IMR-90 (cell line): ENCODE results near the gene TTC23L. TPM values are rescaled to one million over a fixed set of nuclear protein-coding genes. Genes with fewer than 3 reads are reported as not detected.

Source experiments
- ATAC-seq: fragments of 200-7000 bp; cut with Tn5 transposase; 2 replicates; pipeline ENCODE4 v1.9.1; 2020; ENCODE audit warnings: low read depth, mild to moderate bottlenecking, moderate library complexity
- BruUV-seq: library from RNA; stranded (reverse); fragments of 400-500 nt; replicated peaks from 2 replicates; lab custom pipeline; 2021; lab: Mats Ljungman, UMichigan
- CTCF ChIA-PET: fragments of 300-600 bp; formaldehyde crosslinking; extraction: SDS; loops from one replicate; lab custom pipeline; 2021; ENCODE audit warnings: antibody characterized with exemption; lab: Yijun Ruan, JAX
- POLR2A ChIA-PET: fragments of 300-600 bp; sonication (Branson Sonifier 250); formaldehyde crosslinking; loops from one replicate; lab custom pipeline; 2022; ENCODE audit warnings: antibody characterized with exemption; ENCODE audit not compliant: unreplicated experiment; lab: Charles Lee
- DNase-seq: peaks from one replicate; pipeline ENCODE4 v3.0.0; 2013
- H2AFZ ChIP-seq: replicated peaks from 2 replicates; pipeline ENCODE3; 2013; ENCODE audit warnings: low read length, mild to moderate bottlenecking; ENCODE audit not compliant: poor library complexity
- H2AK5ac ChIP-seq: 2 replicates; pipeline ENCODE4 v1.6.1; 2013; ENCODE audit warnings: low read depth, low read length, inconsistent platforms
- H2AK9ac ChIP-seq: replicated peaks from 2 replicates; pipeline ENCODE3; 2013; ENCODE audit warnings: mild to moderate bottlenecking, low read depth, low read length, moderate library complexity; ENCODE audit not compliant: poor library complexity
- H2BK120ac ChIP-seq: 2 replicates; pipeline ENCODE4 v1.6.1; 2013; ENCODE audit warnings: low read depth, low read length, inconsistent platforms
- H2BK15ac ChIP-seq: 3 replicates; pipeline ENCODE4 v1.6.1; 2013; ENCODE audit warnings: low read depth, low read length, inconsistent platforms
- H2BK20ac ChIP-seq: 2 replicates; pipeline ENCODE4 v1.6.1; 2013; ENCODE audit warnings: low read depth, mild to moderate bottlenecking, inconsistent platforms, low read length, moderate library complexity
- H2BK5ac ChIP-seq: 2 replicates; pipeline ENCODE4 v1.6.1; 2013; ENCODE audit warnings: mild to moderate bottlenecking, low read depth, low read length, inconsistent platforms; ENCODE audit not compliant: poor library complexity, severe bottlenecking
- H3K14ac ChIP-seq: replicated peaks from 2 replicates; pipeline ENCODE4 v1.6.1; 2013; ENCODE audit warnings: low read depth, low read length, inconsistent platforms
- H3K18ac ChIP-seq: 2 replicates; pipeline ENCODE4 v1.6.1; 2013; ENCODE audit warnings: low read depth, low read length, control low read depth
- H3K23ac ChIP-seq: 2 replicates; pipeline ENCODE4 v1.6.1; 2013; ENCODE audit warnings: low read depth, low read length, inconsistent platforms
- H3K27ac ChIP-seq: 2 replicates; pipeline ENCODE4 v1.5.1; 2013; ENCODE audit warnings: mild to moderate bottlenecking, control low read depth, low read length; ENCODE audit not compliant: insufficient read depth
- H3K27me3 ChIP-seq: 2 replicates; pipeline ENCODE4 v1.6.1; 2013; ENCODE audit warnings: low read length; ENCODE audit not compliant: control insufficient read depth, insufficient read depth
- H3K36me3 ChIP-seq: 2 replicates; pipeline ENCODE4 v1.6.1; 2013; ENCODE audit warnings: low read length, mixed read lengths; ENCODE audit not compliant: control insufficient read depth, insufficient read depth
- H3K4ac ChIP-seq: 2 replicates; pipeline ENCODE4 v1.6.1; 2013; ENCODE audit warnings: low read depth, low read length, inconsistent platforms
- H3K4me1 ChIP-seq: 2 replicates; pipeline ENCODE4 v1.6.1; 2013; ENCODE audit warnings: low read length, mixed read lengths; ENCODE audit not compliant: control insufficient read depth, insufficient read depth
- H3K4me2 ChIP-seq: 2 replicates; pipeline ENCODE4 v1.6.1; 2013; ENCODE audit warnings: low read depth, mild to moderate bottlenecking, control low read depth, low read length, moderate library complexity
- H3K4me3 ChIP-seq: 2 replicates; pipeline ENCODE4 v1.5.1; 2013; ENCODE audit warnings: low read depth, mild to moderate bottlenecking, control low read depth, low read length, moderate library complexity; ENCODE audit not compliant: insufficient read depth
- H3K56ac ChIP-seq: 2 replicates; pipeline ENCODE4 v1.6.1; 2013; ENCODE audit warnings: low read length, inconsistent platforms; ENCODE audit not compliant: insufficient read depth; ENCODE audit errors: extremely low read depth
- H3K79me1 ChIP-seq, 2 experiments: 2 replicates each; pipeline ENCODE4 v1.6.1; 2013; ENCODE audit warnings: low read length in 2 of 2, inconsistent platforms in 1 of 2, low read depth in 1 of 2
- H3K9ac ChIP-seq: 2 replicates; pipeline ENCODE4 v1.6.1; 2013; ENCODE audit warnings: low read depth, low read length, control low read depth
- H3K9me1 ChIP-seq: 2 replicates; pipeline ENCODE4 v1.6.1; 2013; ENCODE audit warnings: low read length, inconsistent platforms; ENCODE audit not compliant: insufficient read depth
- H3K9me3 ChIP-seq: 2 replicates; pipeline ENCODE4 v1.6.1; 2013; ENCODE audit warnings: low read length; ENCODE audit not compliant: control insufficient read depth, insufficient read depth
- H4K20me1 ChIP-seq: 2 replicates; pipeline ENCODE4 v1.6.1; 2013; ENCODE audit warnings: low read length, inconsistent platforms; ENCODE audit not compliant: insufficient read depth
- H4K5ac ChIP-seq: 2 replicates; pipeline ENCODE4 v1.6.1; 2013; ENCODE audit warnings: mild to moderate bottlenecking, low read depth, low read length, control low read depth
- H4K8ac ChIP-seq, 2 experiments: 2 replicates each; pipeline ENCODE4 v1.6.1; 2013; ENCODE audit warnings: low read depth in 2 of 2, low read length in 2 of 2, control low read depth in 1 of 2, inconsistent platforms in 1 of 2
- H4K91ac ChIP-seq: 2 replicates; pipeline ENCODE4 v1.6.1; 2013; ENCODE audit warnings: low read depth, low read length, inconsistent platforms; ENCODE audit not compliant: insufficient read depth
- BHLHE40 ChIP-seq: fragments of 150-350 bp; IDR thresholded peaks from 2 replicates; pipeline ENCODE4 v1.6.1; 2016; ENCODE audit warnings: mild to moderate bottlenecking, low read depth, low read length
- CEBPB ChIP-seq: IDR thresholded peaks from 2 replicates; pipeline ENCODE4 v1.6.1; 2012; ENCODE audit warnings: low read depth, low read length, improper control_type of control experiment
- CHD1 ChIP-seq: IDR thresholded peaks from 2 replicates; pipeline ENCODE4 v1.6.1; 2012; ENCODE audit warnings: low read depth, low read length, improper control_type of control experiment
- FOS ChIP-seq: fragments of 150-350 bp; IDR thresholded peaks from 2 replicates; pipeline ENCODE4 v1.6.1; 2016; ENCODE audit warnings: low read depth, low read length
- MAFK ChIP-seq: IDR thresholded peaks from 2 replicates; pipeline ENCODE4 v1.6.1; 2012; ENCODE audit warnings: low read depth, low read length, improper control_type of control experiment
- MAZ ChIP-seq: IDR thresholded peaks from 2 replicates; pipeline ENCODE4 v1.6.1; 2012; ENCODE audit warnings: low read depth, mild to moderate bottlenecking, low read length, improper control_type of control experiment, moderate library complexity, borderline replicate concordance
- MXI1 ChIP-seq: IDR thresholded peaks from 2 replicates; pipeline ENCODE4 v1.6.1; 2012; ENCODE audit warnings: low read depth, mild to moderate bottlenecking, low read length, moderate library complexity, borderline replicate concordance
- POLR2A ChIP-seq: IDR thresholded peaks from 2 replicates; pipeline ENCODE4 v1.6.1; 2012; ENCODE audit warnings: mild to moderate bottlenecking, low read depth, low read length
- RAD21 ChIP-seq: IDR thresholded peaks from 2 replicates; pipeline ENCODE4 v1.6.1; 2012; ENCODE audit warnings: low read length, improper control_type of control experiment
- RCOR1 ChIP-seq: IDR thresholded peaks from 2 replicates; pipeline ENCODE4 v1.6.1; 2012; ENCODE audit warnings: mild to moderate bottlenecking, low read length, improper control_type of control experiment; ENCODE audit not compliant: insufficient replicate concordance
- RFX5 ChIP-seq: IDR thresholded peaks from 2 replicates; pipeline ENCODE4 v1.8.0; 2012; ENCODE audit warnings: low read depth, mild to moderate bottlenecking, low read length, moderate library complexity
- SMC3 ChIP-seq: fragments of 150-350 bp; IDR thresholded peaks from 2 replicates; pipeline ENCODE4 v1.6.1; 2016; ENCODE audit warnings: low read depth, mild to moderate bottlenecking, antibody characterized with exemption, low read length, moderate library complexity
- WGBS, 2 experiments: methylation state at CpG; one replicate each; pipeline versions ENCODE4 v1.1.5 to v1.1.7; 2013; ENCODE audit warnings: missing lambda C conversion rate in 2 of 2; ENCODE audit not compliant: insufficient read length in 1 of 2; ENCODE audit errors: extremely low coverage in 2 of 2; 5-methylcytosine and 5-hydroxymethylcytosine counted together
- dilution Hi-C: fragments of 300-500 bp; cut with HindIII; formaldehyde crosslinking; loops from one replicate; pipeline ENCODE4 v1.14.3; 2018; ENCODE audit warnings: low sequenced_read_pairs; ENCODE audit not compliant: unreplicated experiment
- in situ Hi-C: fragments of 300-500 bp; cut with MboI; formaldehyde crosslinking; loops from 3 replicates; pipeline ENCODE4 v1.14.3; 2019; ENCODE audit warnings: low sequenced_read_pairs, inconsistent platforms, mixed read lengths
- intact Hi-C: fragments of 100-400 bp; cut with micrococcal nuclease; formaldehyde crosslinking; loops from 2 replicates; pipeline ENCODE4 v1.10.0; 2022
- polyA plus RNA-seq, 3 experiments: library from polyadenylated mRNA; depleted of rRNA; stranded (reverse); fragments of >200 nt; gene quantifications; 2 replicates each; pipeline ENCODE4 v1.2.3, GENCODE V29; 2012; ENCODE audit warnings: low replicate concordance in 1 of 3
- total RNA-seq: library from RNA; depleted of rRNA; stranded (reverse); fragments of >200 nt; gene quantifications from 2 replicates; pipeline ENCODE4 v1.2.3, GENCODE V29; 2012
- TF ChIP-seq, protein P1 (sequence below): conservative IDR thresholded peaks from 2 replicates; pipeline ENCODE4 v1.5.1; 2012; ENCODE audit warnings: mild to moderate bottlenecking, low read depth, low read length, improper control_type of control experiment
- TF ChIP-seq, protein P2 (sequence below): fragments of 150-350 bp; IDR thresholded peaks from 2 replicates; pipeline ENCODE4 v1.6.1; 2016; ENCODE audit warnings: low read depth, mild to moderate bottlenecking, low read length, moderate library complexity, borderline replicate concordance
- TF ChIP-seq, protein P3 (sequence below): fragments of 150-350 bp; IDR thresholded peaks from 2 replicates; pipeline ENCODE4 v1.6.1; 2017; ENCODE audit warnings: mild to moderate bottlenecking, antibody characterized with exemption, low read length, low read depth

Gene TTC23L
- total and polyA plus RNA-seq, 2 of the 4 experiments (the other 2 are of a cell fraction): under 0.01 TPM; not detected in 1

DNA sequence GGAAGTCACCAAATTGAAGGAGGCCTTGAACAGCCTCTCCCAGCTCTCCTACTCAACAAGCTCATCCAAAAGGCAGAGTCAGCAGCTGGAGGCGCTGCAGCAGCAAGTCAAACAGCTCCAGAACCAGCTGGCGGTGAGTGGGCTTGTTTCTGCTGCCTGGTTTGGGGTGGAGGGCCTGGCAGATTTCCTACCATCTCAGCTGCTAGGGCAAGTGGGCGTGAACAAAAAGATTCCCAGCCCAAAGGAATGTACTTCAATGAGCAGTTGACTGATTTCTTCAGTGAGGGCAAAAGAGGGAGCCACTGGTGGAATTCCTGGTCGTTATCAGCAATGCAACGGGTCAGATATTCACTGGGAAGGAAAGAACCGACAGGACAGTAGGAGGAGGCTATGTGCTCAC lies 12.6 kb upstream of the TTC23L start:
- H2AK9ac ChIP-seq: no peak overlapping the region
- no TSS peak for BruUV-seq
- no peak overlapping the region for H4K5ac ChIP-seq
- no peak overlapping the region for H2AK5ac ChIP-seq
- H3K27ac ChIP-seq: no peak overlapping the region
- H3K79me1 ChIP-seq: peaks cover 44 to 56% of the 10 kb centered on the region in 2 experiments
- no peak overlapping the region for H3K4ac ChIP-seq
- no peak overlapping the region for H3K23ac ChIP-seq
- H4K20me1 ChIP-seq: peaks cover 9% of the 10 kb centered on the region; the same call in 1 of the 2 replicates
- no peak overlapping the region for H3K14ac ChIP-seq
- in situ Hi-C loops (no loop called here), intact Hi-C loops (no loop called here), dilution Hi-C loops (no loop called here)
- H3K4me2 ChIP-seq: no peak overlapping the region
- H3K4me1 ChIP-seq: peaks cover 4% of the 10 kb centered on the region; the same call in 1 of the 2 replicates
- no peak overlapping the region for H3K9ac ChIP-seq
- DNase-seq: peak; percentile 23
- H4K91ac ChIP-seq: no peak overlapping the region
- TF ChIP-seq, protein P1, sequence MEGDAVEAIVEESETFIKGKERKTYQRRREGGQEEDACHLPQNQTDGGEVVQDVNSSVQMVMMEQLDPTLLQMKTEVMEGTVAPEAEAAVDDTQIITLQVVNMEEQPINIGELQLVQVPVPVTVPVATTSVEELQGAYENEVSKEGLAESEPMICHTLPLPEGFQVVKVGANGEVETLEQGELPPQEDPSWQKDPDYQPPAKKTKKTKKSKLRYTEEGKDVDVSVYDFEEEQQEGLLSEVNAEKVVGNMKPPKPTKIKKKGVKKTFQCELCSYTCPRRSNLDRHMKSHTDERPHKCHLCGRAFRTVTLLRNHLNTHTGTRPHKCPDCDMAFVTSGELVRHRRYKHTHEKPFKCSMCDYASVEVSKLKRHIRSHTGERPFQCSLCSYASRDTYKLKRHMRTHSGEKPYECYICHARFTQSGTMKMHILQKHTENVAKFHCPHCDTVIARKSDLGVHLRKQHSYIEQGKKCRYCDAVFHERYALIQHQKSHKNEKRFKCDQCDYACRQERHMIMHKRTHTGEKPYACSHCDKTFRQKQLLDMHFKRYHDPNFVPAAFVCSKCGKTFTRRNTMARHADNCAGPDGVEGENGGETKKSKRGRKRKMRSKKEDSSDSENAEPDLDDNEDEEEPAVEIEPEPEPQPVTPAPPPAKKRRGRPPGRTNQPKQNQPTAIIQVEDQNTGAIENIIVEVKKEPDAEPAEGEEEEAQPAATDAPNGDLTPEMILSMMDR: no peak
- TF ChIP-seq RCOR1 (no peak), POLR2A (no peak), RAD21 (no peak), RFX5 (no peak), SMC3 (no peak), CHD1 (no peak), MAFK (no peak), CEBPB (no peak), BHLHE40 (no peak), MXI1 (no peak), MAZ (no peak), FOS (no peak)
- TF ChIP-seq, protein P2, sequence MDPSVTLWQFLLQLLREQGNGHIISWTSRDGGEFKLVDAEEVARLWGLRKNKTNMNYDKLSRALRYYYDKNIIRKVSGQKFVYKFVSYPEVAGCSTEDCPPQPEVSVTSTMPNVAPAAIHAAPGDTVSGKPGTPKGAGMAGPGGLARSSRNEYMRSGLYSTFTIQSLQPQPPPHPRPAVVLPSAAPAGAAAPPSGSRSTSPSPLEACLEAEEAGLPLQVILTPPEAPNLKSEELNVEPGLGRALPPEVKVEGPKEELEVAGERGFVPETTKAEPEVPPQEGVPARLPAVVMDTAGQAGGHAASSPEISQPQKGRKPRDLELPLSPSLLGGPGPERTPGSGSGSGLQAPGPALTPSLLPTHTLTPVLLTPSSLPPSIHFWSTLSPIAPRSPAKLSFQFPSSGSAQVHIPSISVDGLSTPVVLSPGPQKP: no peak
- TF ChIP-seq, protein P3, sequence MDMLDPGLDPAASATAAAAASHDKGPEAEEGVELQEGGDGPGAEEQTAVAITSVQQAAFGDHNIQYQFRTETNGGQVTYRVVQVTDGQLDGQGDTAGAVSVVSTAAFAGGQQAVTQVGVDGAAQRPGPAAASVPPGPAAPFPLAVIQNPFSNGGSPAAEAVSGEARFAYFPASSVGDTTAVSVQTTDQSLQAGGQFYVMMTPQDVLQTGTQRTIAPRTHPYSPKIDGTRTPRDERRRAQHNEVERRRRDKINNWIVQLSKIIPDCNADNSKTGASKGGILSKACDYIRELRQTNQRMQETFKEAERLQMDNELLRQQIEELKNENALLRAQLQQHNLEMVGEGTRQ: no peak
- peak; percentile 19; the same call in 1 of the 2 replicates for ATAC-seq
- H4K8ac ChIP-seq: no peak overlapping the region
- no peak overlapping the region for H2BK5ac ChIP-seq
- CTCF ChIA-PET: no interaction called here
- no peak overlapping the region for H3K4me3 ChIP-seq
- no peaks in the 10 kb centered on the region for H3K27me3 ChIP-seq
- H2AFZ ChIP-seq: no peak overlapping the region
- no peak overlapping the region for H3K56ac ChIP-seq
- H3K18ac ChIP-seq: no peak overlapping the region
- H2BK20ac ChIP-seq: no peak overlapping the region
- H2BK15ac ChIP-seq: no peak overlapping the region
- 90% methylated on average over 2 of the region's 6 CpGs; no CpG with 5 or more reads in 1 of the 2 experiments for WGBS, 2 experiments
- H3K9me1 ChIP-seq: 0 out of 2 replicates have a peak, but pooled peaks cover 4% of the 10 kb centered on the region
- no peak overlapping the region for H2BK120ac ChIP-seq
- peaks cover 2% of the 10 kb centered on the region for H3K9me3 ChIP-seq
- H3K36me3 ChIP-seq: peaks cover 70% of the 10 kb centered on the region
- POLR2A ChIA-PET: no interaction called here
